ENCODE measurements around the gene NOC2L.
"Not testable (repeated sequence)": the region's sequence is repeated elsewhere in the genome, so short reads cannot be mapped to it uniquely, and the experiment has no call there.

Gene NOC2L

GRCh38 chr1:897951-898350 lies 61.1 kb downstream of the NOC2L start:
- not testable (repeated sequence) for DNase-seq

GRCh38 chr1:897226-897625 lies 61.8 kb downstream of the NOC2L start:
- DNase-seq, result no peak

All from femur (tissue), 1 donor.